PC-9 (cell line): ENCODE results near the gene OR2H2.

Experiments used
- CTCF ChIP-seq: fragments of 200-600 bp; sonication (generic); conservative IDR thresholded peaks from 2 replicates; pipeline ENCODE4 v1.6.1; 2017; ENCODE audit warnings: mixed run types, antibody characterized with exemption, mild to moderate bottlenecking, moderate library complexity
- EZH2 ChIP-seq: fragments of 200-600 bp; sonication (generic); IDR thresholded peaks from 2 replicates; pipeline ENCODE4 v1.8.0; 2017; ENCODE audit warnings: antibody characterized with exemption, low read depth

GRCh38 chr6:29631860-29632731 lies 47.2 kb downstream of the OR2H2 start:
- TF ChIP-seq EZH2 (no peak), CTCF (no peak)
